A673 (cell line): ENCODE data around the gene WDHD1.

Experiments
- EZH2 ChIP-seq: fragments of 200-600 bp; sonication (generic); IDR thresholded peaks from 2 replicates; pipeline ENCODE4 v1.6.1; 2017; ENCODE audit warnings: borderline replicate concordance, low read depth, mild to moderate bottlenecking, mixed read lengths, antibody characterized with exemption, low read length; ENCODE audit not compliant: poor library complexity, severe bottlenecking
- TF ChIP-seq, protein P1 (sequence below): fragments of 300-800, 200-600 bp; sonication (generic); conservative IDR thresholded peaks from 2 replicates; pipeline ENCODE4 v1.5.1; 2017; ENCODE audit warnings: low read depth, mild to moderate bottlenecking, antibody characterized with exemption, low read length, moderate library complexity, mixed read lengths

- TF ChIP-seq, protein P1, sequence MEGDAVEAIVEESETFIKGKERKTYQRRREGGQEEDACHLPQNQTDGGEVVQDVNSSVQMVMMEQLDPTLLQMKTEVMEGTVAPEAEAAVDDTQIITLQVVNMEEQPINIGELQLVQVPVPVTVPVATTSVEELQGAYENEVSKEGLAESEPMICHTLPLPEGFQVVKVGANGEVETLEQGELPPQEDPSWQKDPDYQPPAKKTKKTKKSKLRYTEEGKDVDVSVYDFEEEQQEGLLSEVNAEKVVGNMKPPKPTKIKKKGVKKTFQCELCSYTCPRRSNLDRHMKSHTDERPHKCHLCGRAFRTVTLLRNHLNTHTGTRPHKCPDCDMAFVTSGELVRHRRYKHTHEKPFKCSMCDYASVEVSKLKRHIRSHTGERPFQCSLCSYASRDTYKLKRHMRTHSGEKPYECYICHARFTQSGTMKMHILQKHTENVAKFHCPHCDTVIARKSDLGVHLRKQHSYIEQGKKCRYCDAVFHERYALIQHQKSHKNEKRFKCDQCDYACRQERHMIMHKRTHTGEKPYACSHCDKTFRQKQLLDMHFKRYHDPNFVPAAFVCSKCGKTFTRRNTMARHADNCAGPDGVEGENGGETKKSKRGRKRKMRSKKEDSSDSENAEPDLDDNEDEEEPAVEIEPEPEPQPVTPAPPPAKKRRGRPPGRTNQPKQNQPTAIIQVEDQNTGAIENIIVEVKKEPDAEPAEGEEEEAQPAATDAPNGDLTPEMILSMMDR, result no peak
- no peak for TF ChIP-seq EZH2
Measured at GRCh38 chr14:55075628-55076175, 48.8 kb upstream of the WDHD1 start.
